Upper lobe of left lung (tissue), 4 donors: ENCODE results near the gene EXOC3L4.

Experiments used
- CTCF ChIP-seq, 6 experiments: fragments of 450-650 bp in 4 of 6; fragments of 200-600 bp in 2 of 6; sonication (generic) in 2 of 6; IDR thresholded peaks; one replicate each; pipeline ENCODE4 v1.5.1; 2016 to 2019; ENCODE audit warnings: antibody characterized with exemption in 6 of 6
- EP300 ChIP-seq, 4 donors: sonication (generic); formaldehyde crosslinking; IDR thresholded peaks; one replicate each; pipeline ENCODE4 v1.5.1; 2017; ENCODE audit warnings: antibody characterized with exemption in 4 of 4, control low read depth in 2 of 4
- POLR2A ChIP-seq, 4 donors: fragments of 450-650 bp; IDR thresholded peaks; one replicate each; pipeline ENCODE4 v1.5.1; 2016 to 2017; ENCODE audit warnings: antibody characterized with exemption in 4 of 4, mild to moderate bottlenecking in 2 of 4
- POLR2AphosphoS5 ChIP-seq, 2 donors: sonication (generic); formaldehyde crosslinking; IDR thresholded peaks; one replicate each; pipeline ENCODE4 v1.5.1; 2017; ENCODE audit warnings: antibody characterized with exemption in 2 of 2

- TF ChIP-seq CTCF (IDR thresholded peaks at IDR 0.05): no peak
- TF ChIP-seq EP300 (IDR thresholded peaks at IDR 0.05): no peak
- TF ChIP-seq POLR2A (IDR thresholded peaks at IDR 0.05): no peak
- no peak for TF ChIP-seq POLR2AphosphoS5 (IDR thresholded peaks at IDR 0.05)
Measured at GRCh38 chr14:103125098-103126070, 30.9 kb downstream of the EXOC3L4 start.
